HG03039 (cell line): ENCODE measurements around the gene OSBPL8.

ENCODE experiments used
- ATAC-seq: cut with Tn5 transposase; IDR thresholded peaks from one replicate; pipeline ENCODE4 v1.9.1; 2021; ENCODE audit warnings: mild to moderate bottlenecking, moderate library complexity; ENCODE audit not compliant: unreplicated experiment

Gene OSBPL8

GRCh38 chr12:76318773-76319594 is 240.6 kb downstream of the OSBPL8 start:
- ATAC-seq, result no peak

- no peak for ATAC-seq
Observed at GRCh38 chr12:76317976-76318375, 241.6 kb downstream of the OSBPL8 start.

DNA sequence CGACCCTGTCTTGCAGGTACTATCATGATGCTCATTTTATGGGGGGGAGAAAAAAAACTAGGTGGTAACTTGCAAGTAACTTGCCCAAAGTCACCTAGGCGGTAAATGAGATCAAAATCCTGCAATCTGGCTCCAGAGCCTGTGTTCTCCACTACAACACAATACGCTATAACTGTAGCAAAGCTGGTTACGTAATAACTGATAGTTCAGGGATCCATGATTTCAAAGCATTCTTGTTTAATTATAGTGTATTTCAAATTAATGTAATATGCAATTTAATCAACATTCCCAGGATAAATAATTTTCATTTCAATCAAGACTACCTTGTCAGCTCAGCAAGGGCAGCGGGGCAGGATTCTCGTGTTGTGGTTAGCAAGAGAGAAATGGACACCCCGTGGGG is 243.1 kb downstream of the OSBPL8 start:
- ATAC-seq, result no peak

GRCh38 chr12:76313299-76313698 is 246.3 kb downstream of the OSBPL8 start:
- no peak for ATAC-seq

- no peak for ATAC-seq
Observed at GRCh38 chr12:76312315-76312714, 247.3 kb downstream of the OSBPL8 start.

DNA sequence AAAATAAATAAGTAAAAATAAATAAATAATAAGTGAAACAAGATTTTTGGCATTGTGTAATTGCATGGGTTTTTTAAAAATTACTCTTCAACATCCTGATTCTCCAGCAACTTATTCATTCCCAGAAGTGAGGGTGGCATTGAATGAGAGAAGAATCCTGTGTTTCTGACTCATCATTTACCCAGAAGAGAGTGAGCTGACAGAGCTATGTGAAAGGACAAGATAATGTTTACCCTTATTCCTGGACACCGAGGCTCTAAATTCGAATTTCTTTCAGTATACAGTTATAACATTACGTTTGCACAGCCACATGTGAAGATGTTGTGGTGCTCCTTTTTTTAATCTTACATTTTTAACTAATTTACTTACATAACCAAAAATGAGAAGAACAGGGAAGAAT is 247.8 kb downstream of the OSBPL8 start:
- no peak for ATAC-seq

- ATAC-seq, result no peak
Observed at GRCh38 chr12:76310110-76310509, 249.5 kb downstream of the OSBPL8 start.

- no peak for ATAC-seq
Observed at GRCh38 chr12:76308866-76309265, 250.7 kb downstream of the OSBPL8 start.

DNA sequence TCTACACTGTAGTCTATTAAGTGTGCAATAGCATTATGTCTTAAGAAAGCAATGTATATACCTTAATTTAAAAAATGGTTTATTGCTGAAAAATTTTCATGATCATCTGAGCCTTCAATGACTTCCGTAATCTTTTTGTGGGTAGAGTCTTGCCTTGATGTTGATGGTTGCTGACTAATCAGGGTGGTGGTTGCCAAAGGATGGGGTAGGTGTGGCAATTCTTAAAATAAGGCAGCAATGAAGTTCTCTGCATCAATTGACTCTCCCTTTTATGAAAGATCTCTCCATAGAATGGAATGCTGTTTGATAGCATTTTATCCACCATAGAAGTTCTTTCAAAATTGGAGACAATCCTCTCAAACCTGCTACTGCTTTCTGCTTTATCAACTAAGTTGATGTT is 252.5 kb downstream of the OSBPL8 start:
- no peak for ATAC-seq

GRCh38 chr12:76303989-76304460 is 255.5 kb downstream of the OSBPL8 start:
- ATAC-seq, result no peak

GRCh38 chr12:76303365-76303764 is 256.2 kb downstream of the OSBPL8 start:
- no peak for ATAC-seq
